HEK293 (cell line): Measurements from ENCODE around the gene ZNF565.

Source experiments
- CTCF ChIA-PET: fragments of 350-600 bp; formaldehyde crosslinking; extraction: SDS; loops from one replicate; lab custom pipeline; 2021; ENCODE audit warnings: antibody characterized with exemption; lab: Yijun Ruan, JAX
- POLR2A ChIA-PET: fragments of 300-600 bp; formaldehyde crosslinking; extraction: SDS; loops from one replicate; lab custom pipeline; 2020; ENCODE audit warnings: antibody characterized with exemption, inconsistent platforms; lab: Yijun Ruan, JAX
- H3K27ac ChIP-seq: fragments of 200-500 bp; sonication (Bioruptor generic); 2 replicates; pipeline ENCODE4 v1.5.1; 2014; ENCODE audit warnings: low read depth, low read length, control low read depth, inconsistent platforms; ENCODE audit errors: extremely low read depth
- H3K36me3 ChIP-seq, 2 experiments: fragments of 200-500 bp in 1 of 2; sonication (Bioruptor generic) in 1 of 2; 1 replicate in 1 of 2; 2 replicates in 1 of 2; pipeline ENCODE4 v1.5.1; 2014 to 2017; ENCODE audit warnings: inconsistent platforms in 2 of 2, low read length in 2 of 2; ENCODE audit not compliant: control insufficient read depth in 2 of 2, insufficient read depth in 1 of 2
- H3K4me1 ChIP-seq: fragments of 200-500 bp; sonication (Bioruptor generic); 2 replicates; pipeline ENCODE4 v1.5.1; 2014; ENCODE audit warnings: mild to moderate bottlenecking, low read length, inconsistent platforms; ENCODE audit not compliant: control insufficient read depth, insufficient read depth
- H3K4me3 ChIP-seq: 2 replicates; pipeline ENCODE4 v1.5.1; 2011; ENCODE audit warnings: low read depth, mild to moderate bottlenecking, control low read depth, low read length, moderate library complexity
- H3K9me3 ChIP-seq: fragments of 200-500 bp; sonication (Bioruptor generic); 2 replicates; pipeline ENCODE4 v1.5.1; 2014; ENCODE audit warnings: low read depth, low read length, inconsistent platforms; ENCODE audit not compliant: control insufficient read depth, insufficient read depth
- IKZF3 ChIP-seq: fragments of 450-650 bp; IDR thresholded peaks from 2 replicates; pipeline ENCODE4 v1.5.0; 2018; ENCODE audit warnings: missing biosample characterization, mild to moderate bottlenecking, missing genetic modification characterization, moderate library complexity
- KLF16 ChIP-seq: fragments of 450-650 bp; formaldehyde crosslinking; IDR thresholded peaks from 2 replicates; pipeline ENCODE4 v1.5.1; 2017; ENCODE audit warnings: missing biosample characterization, missing genetic modification characterization
- KLF8 ChIP-seq: fragments of 450-650 bp; formaldehyde crosslinking; IDR thresholded peaks from 2 replicates; pipeline ENCODE4 v1.5.1; 2016; ENCODE audit warnings: missing biosample characterization, missing genetic modification characterization
- PBX3 ChIP-seq: sonication (generic); formaldehyde crosslinking; IDR thresholded peaks from 2 replicates; pipeline ENCODE4 v1.8.1; 2022; ENCODE audit warnings: mild to moderate bottlenecking, moderate library complexity, missing genetic modification reagents
- PRDM1 ChIP-seq: fragments of 450-650 bp; formaldehyde crosslinking; IDR thresholded peaks from 2 replicates; pipeline ENCODE4; 2016; ENCODE audit warnings: missing biosample characterization, missing genetic modification characterization
- SCRT1 ChIP-seq: fragments of 450-650 bp; formaldehyde crosslinking; IDR thresholded peaks from 2 replicates; pipeline ENCODE4 v1.5.1; 2016; ENCODE audit warnings: missing biosample characterization, missing genetic modification characterization, borderline replicate concordance
- SP7 ChIP-seq: fragments of 450-650 bp; formaldehyde crosslinking; IDR thresholded peaks from 2 replicates; pipeline ENCODE4 v1.5.1; 2016; ENCODE audit warnings: missing biosample characterization, missing genetic modification characterization
- ZBTB1 ChIP-seq: fragments of 450-650 bp; formaldehyde crosslinking; IDR thresholded peaks from 2 replicates; pipeline ENCODE4 v1.5.1; 2016; ENCODE audit warnings: missing biosample characterization, missing genetic modification characterization
- ZFP69B ChIP-seq: fragments of 450-650 bp; formaldehyde crosslinking; IDR thresholded peaks from 2 replicates; pipeline ENCODE4 v1.5.1; 2016; ENCODE audit warnings: missing biosample characterization, missing genetic modification characterization
- ZIC2 ChIP-seq: fragments of 450-650 bp; formaldehyde crosslinking; IDR thresholded peaks from 2 replicates; pipeline ENCODE4 v1.5.1; 2016; ENCODE audit warnings: missing biosample characterization, missing genetic modification characterization
- ZNF10 ChIP-seq: fragments of 450-650 bp; formaldehyde crosslinking; IDR thresholded peaks from 2 replicates; pipeline ENCODE4 v1.5.1; 2017; ENCODE audit warnings: missing biosample characterization, missing genetic modification characterization
- ZNF140 ChIP-seq: fragments of 450-650 bp; formaldehyde crosslinking; IDR thresholded peaks from 2 replicates; pipeline ENCODE4 v1.5.1; 2016; ENCODE audit warnings: missing biosample characterization, missing genetic modification characterization
- ZNF16 ChIP-seq: fragments of 450-650 bp; formaldehyde crosslinking; IDR thresholded peaks from 2 replicates; pipeline ENCODE4 v1.5.1; 2016; ENCODE audit warnings: low read depth, missing biosample characterization, missing genetic modification characterization
- ZNF2 ChIP-seq: fragments of 450-650 bp; formaldehyde crosslinking; IDR thresholded peaks from 2 replicates; pipeline ENCODE4 v1.5.1; 2016; ENCODE audit warnings: missing biosample characterization, missing genetic modification characterization
- ZNF23 ChIP-seq: fragments of 450-650 bp; formaldehyde crosslinking; IDR thresholded peaks from 2 replicates; pipeline ENCODE4 v1.5.1; 2016; ENCODE audit warnings: missing biosample characterization, missing genetic modification characterization, borderline replicate concordance
- ZNF280C ChIP-seq: fragments of 450-650 bp; formaldehyde crosslinking; IDR thresholded peaks from 2 replicates; pipeline ENCODE4 v1.5.1; 2016; ENCODE audit warnings: missing biosample characterization, missing genetic modification characterization
- ZNF362 ChIP-seq: fragments of 450-650 bp; formaldehyde crosslinking; IDR thresholded peaks from 2 replicates; pipeline ENCODE4 v1.5.1; 2016; ENCODE audit warnings: missing biosample characterization, missing genetic modification characterization
- ZNF473 ChIP-seq: fragments of 450-650 bp; formaldehyde crosslinking; IDR thresholded peaks from 2 replicates; pipeline ENCODE4 v1.5.1; 2017; ENCODE audit warnings: missing biosample characterization, missing genetic modification characterization
- ZNF560 ChIP-seq: fragments of 450-650 bp; formaldehyde crosslinking; IDR thresholded peaks from 2 replicates; pipeline ENCODE4 v1.5.1; 2017; ENCODE audit warnings: missing biosample characterization, missing genetic modification characterization, borderline replicate concordance
- ZNF571 ChIP-seq: fragments of 450-650 bp; formaldehyde crosslinking; IDR thresholded peaks from 2 replicates; pipeline ENCODE4 v1.5.0; 2017; ENCODE audit warnings: missing biosample characterization, missing genetic modification characterization
- ZNF677 ChIP-seq: fragments of 450-650 bp; IDR thresholded peaks from 2 replicates; pipeline ENCODE4 v1.5.0; 2018; ENCODE audit warnings: missing biosample characterization, mild to moderate bottlenecking, missing genetic modification characterization, moderate library complexity
- ZNF747 ChIP-seq: fragments of 450-650 bp; formaldehyde crosslinking; IDR thresholded peaks from 2 replicates; pipeline ENCODE4 v1.5.1; 2016; ENCODE audit warnings: missing biosample characterization, missing genetic modification characterization
- TF ChIP-seq, protein P1 (sequence below): fragments of 450-650 bp; formaldehyde crosslinking; IDR thresholded peaks from 2 replicates; pipeline ENCODE4 v1.5.1; 2016; ENCODE audit warnings: missing biosample characterization, missing genetic modification characterization
- TF ChIP-seq, protein P2 (sequence below): fragments of 450-650 bp; formaldehyde crosslinking; IDR thresholded peaks from 2 replicates; pipeline ENCODE4 v1.5.1; 2016; ENCODE audit warnings: missing biosample characterization, missing genetic modification characterization, borderline replicate concordance

Gene ZNF565

GRCh38 chr19:36142046-36142445, 72.4 kb downstream of the ZNF565 start:
- Histone ChIP-seq H3K36me3 (peaks cover 45 to 46% of the 10 kb centered on the region in 2 experiments), H3K9me3 (no peaks in the 10 kb centered on the region), H3K4me1 (peaks cover 10% of the 10 kb centered on the region), H3K27ac (peak overlapping the region; percentile 21; the same call in 1 of the 2 replicates)
- CTCF ChIA-PET, result interaction anchor here (0.7 kb wide), 1 partner anchor 27 kb away, joined by 3 read pairs; no protein-coding TSS in a partner anchor
- TF ChIP-seq ZNF10 (tag by site-specific recombination) (no peak), ZNF16 (tag by site-specific recombination) (0 out of 2 replicates have a peak, but pooled peaks have one; percentile 6)
- TF ChIP-seq, all 188 proteins: peak for 1
- H3K4me3 ChIP-seq, result no peak overlapping the region
- POLR2A ChIA-PET, result interaction anchor here (1.0 kb wide), 1 partner anchor 14 kb away, joined by 7 read pairs; no protein-coding TSS in a partner anchor

GRCh38 chr19:36141039-36141927, 73.2 kb downstream of the ZNF565 start:
- CTCF ChIA-PET, result no interaction called here
- H3K27ac ChIP-seq, result peak overlapping the region; percentile 94
- peaks cover 38% of the 10 kb centered on the region in 2 experiments for H3K36me3 ChIP-seq
- H3K9me3 ChIP-seq, result no peaks in the 10 kb centered on the region
- POLR2A ChIA-PET, result interaction anchor here (2.0 to 5.4 kb wide), 3 partner anchors 12 to 348 kb away, joined by 5 to 87 read pairs (median 17); partner anchors contain the start of gene ZNF566
- H3K4me3 ChIP-seq, result peak overlapping the region; percentile 80
- peaks cover 14% of the 10 kb centered on the region for H3K4me1 ChIP-seq
- peak; percentile 51; the same call in 1 of the 2 replicates for TF ChIP-seq KLF16 (tag by site-specific recombination)
- TF ChIP-seq SCRT1, result no peak
- TF ChIP-seq, protein P1, sequence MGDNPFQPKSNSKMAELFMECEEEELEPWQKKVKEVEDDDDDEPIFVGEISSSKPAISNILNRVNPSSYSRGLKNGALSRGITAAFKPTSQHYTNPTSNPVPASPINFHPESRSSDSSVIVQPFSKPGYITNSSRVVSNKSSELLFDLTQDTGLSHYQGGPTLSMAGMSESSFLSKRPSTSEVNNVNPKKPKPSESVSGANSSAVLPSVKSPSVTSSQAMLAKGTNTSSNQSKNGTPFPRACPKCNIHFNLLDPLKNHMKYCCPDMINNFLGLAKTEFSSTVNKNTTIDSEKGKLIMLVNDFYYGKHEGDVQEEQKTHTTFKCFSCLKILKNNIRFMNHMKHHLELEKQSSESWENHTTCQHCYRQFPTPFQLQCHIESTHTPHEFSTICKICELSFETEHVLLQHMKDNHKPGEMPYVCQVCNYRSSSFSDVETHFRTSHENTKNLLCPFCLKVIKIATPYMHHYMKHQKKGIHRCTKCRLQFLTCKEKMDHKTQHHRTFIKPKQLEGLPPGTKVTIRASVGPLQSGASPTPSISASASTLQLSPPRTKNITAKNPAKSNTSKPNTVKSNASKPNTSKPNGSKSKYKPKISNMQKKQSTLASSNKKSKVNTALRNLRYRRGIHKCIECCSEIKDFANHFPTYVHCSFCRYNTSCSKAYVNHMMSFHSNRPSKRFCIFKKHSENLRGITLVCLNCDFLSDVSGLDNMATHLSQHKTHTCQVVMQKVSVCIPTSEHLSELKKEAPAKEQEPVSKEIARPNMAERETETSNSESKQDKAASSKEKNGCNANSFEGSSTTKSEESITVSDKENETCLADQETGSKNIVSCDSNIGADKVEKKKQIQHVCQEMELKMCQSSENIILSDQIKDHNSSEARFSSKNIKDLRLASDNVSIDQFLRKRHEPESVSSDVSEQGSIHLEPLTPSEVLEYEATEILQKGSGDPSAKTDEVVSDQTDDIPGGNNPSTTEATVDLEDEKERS (tag by site-specific recombination), result peak; percentile 28; the same call in 1 of the 2 replicates
- TF ChIP-seq ZNF362 (tag by site-specific recombination), result no peak
- TF ChIP-seq ZNF571 (tag by site-specific recombination), result no peak
- no peak for TF ChIP-seq ZNF677
- TF ChIP-seq ZNF2 (tag by site-specific recombination), result no peak
- no peak for TF ChIP-seq ZIC2 (tag by site-specific recombination)
- no peak for TF ChIP-seq ZNF23 (tag by site-specific recombination)
- TF ChIP-seq, protein P2, sequence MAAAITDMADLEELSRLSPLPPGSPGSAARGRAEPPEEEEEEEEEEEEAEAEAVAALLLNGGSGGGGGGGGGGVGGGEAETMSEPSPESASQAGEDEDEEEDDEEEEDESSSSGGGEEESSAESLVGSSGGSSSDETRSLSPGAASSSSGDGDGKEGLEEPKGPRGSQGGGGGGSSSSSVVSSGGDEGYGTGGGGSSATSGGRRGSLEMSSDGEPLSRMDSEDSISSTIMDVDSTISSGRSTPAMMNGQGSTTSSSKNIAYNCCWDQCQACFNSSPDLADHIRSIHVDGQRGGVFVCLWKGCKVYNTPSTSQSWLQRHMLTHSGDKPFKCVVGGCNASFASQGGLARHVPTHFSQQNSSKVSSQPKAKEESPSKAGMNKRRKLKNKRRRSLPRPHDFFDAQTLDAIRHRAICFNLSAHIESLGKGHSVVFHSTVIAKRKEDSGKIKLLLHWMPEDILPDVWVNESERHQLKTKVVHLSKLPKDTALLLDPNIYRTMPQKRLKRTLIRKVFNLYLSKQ (tag by site-specific recombination), result no peak
- no peak for TF ChIP-seq IKZF3 (tag by site-specific recombination)
- TF ChIP-seq ZNF473 (tag by site-specific recombination), result no peak
- TF ChIP-seq ZNF747 (tag by site-specific recombination), result 0 out of 2 replicates have a peak, but pooled peaks have one; percentile 41
- no peak for TF ChIP-seq PRDM1 (tag by site-specific recombination)
- TF ChIP-seq PBX3, result no peak
- no peak for TF ChIP-seq ZBTB1 (tag by site-specific recombination)
- TF ChIP-seq ZNF560 (tag by site-specific recombination), result peak; percentile 77; the same call in 1 of the 2 replicates
- peak; percentile 79 for TF ChIP-seq KLF8 (tag by site-specific recombination)
- TF ChIP-seq ZNF280C (tag by site-specific recombination), result no peak
- peak; percentile 30; the same call in 1 of the 2 replicates for TF ChIP-seq SP7 (tag by site-specific recombination)
- TF ChIP-seq ZFP69B (tag by site-specific recombination), result peak; percentile 97
- TF ChIP-seq ZNF140 (tag by site-specific recombination), result no peak
